ENCODE data around the gene NRXN3.

- no peak for TF ChIP-seq TAF1 (IDR thresholded peaks at IDR 0.05; ENCODE audit: borderline replicate concordance, low read depth, low read length)
- no peak for TF ChIP-seq CTCF (IDR thresholded peaks at IDR 0.05)
- TF ChIP-seq SMC3 (IDR thresholded peaks at IDR 0.05; ENCODE audit: low read depth, low read length), result no peak
- TF ChIP-seq REST (IDR thresholded peaks at IDR 0.05; ENCODE audit: low read depth, low read length), result no peak
- TF ChIP-seq EP300 (IDR thresholded peaks at IDR 0.05; ENCODE audit: borderline replicate concordance in 1 of 2, low read depth in 1 of 2, low read length in 1 of 2), result no peak
- TF ChIP-seq POLR2AphosphoS5 (IDR thresholded peaks at IDR 0.05; ENCODE audit: low read depth, low read length), result no peak
- no peak for TF ChIP-seq RAD21 (IDR thresholded peaks at IDR 0.05; ENCODE audit: low read length)
- no peak for TF ChIP-seq MAX (IDR thresholded peaks at IDR 0.05; ENCODE audit: low read depth)
Observed at GRCh38 chr14:79906994-79907393, 1736.8 kb downstream of the NRXN3 start.

Measured in SK-N-SH (cell line).